Spleen (tissue), 7 donors: Measurements from ENCODE around the gene MOB1B.

Experiments used
- POLR2A ChIP-seq, 3 donors: fragments of 450-650 bp; IDR thresholded peaks; one replicate each; pipeline ENCODE4 v1.5.1; 2017; ENCODE audit warnings: antibody characterized with exemption in 3 of 3, mild to moderate bottlenecking in 1 of 3
- POLR2AphosphoS5 ChIP-seq, 3 donors: sonication (generic); formaldehyde crosslinking; IDR thresholded peaks; one replicate each; pipeline ENCODE4 v1.5.1; 2017; ENCODE audit warnings: antibody characterized with exemption in 3 of 3
- TF ChIP-seq, protein P1 (sequence below), 11 experiments: fragments of 200-600 bp in 7 of 11; fragments of 450-650 bp in 4 of 11; sonication (generic) in 4 of 11; IDR thresholded peaks in 8 of 11; conservative IDR thresholded peaks in 3 of 11; 1 replicate in 7 of 11; 2 replicates in 4 of 11; pipeline versions ENCODE4 v1.4.0 to v1.8.0; 2016 to 2021; ENCODE audit warnings: antibody characterized with exemption in 11 of 11, inconsistent platforms in 4 of 11, mild to moderate bottlenecking in 1 of 11
- donor health status: DM: no; HTN: no; CAD: no; lungs with moderate emphysema.
- donor health status: DM: no; HTN: no; CAD: no.
- donor health status: DM: no; HTN: no; CAD: no.

DNA sequence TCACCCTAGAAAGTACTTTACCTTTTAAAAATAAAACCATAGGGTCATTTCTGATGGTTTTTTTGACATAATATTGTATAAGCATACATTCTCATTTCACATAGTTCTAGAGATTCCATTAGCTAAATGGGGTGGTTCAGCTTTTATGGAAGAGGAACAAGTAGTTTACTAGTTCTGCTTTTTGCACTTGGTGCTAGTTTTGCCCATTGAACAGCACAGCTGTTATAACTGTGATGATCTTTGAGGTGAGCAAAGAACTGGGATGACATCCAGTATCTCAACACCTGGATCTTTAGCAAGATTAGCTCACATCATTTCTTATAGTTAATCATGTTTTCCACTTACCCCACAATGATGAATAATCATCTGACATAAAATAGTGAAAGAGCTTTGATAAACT, 40.9 kb downstream of the MOB1B start:
- TF ChIP-seq, protein P1, sequence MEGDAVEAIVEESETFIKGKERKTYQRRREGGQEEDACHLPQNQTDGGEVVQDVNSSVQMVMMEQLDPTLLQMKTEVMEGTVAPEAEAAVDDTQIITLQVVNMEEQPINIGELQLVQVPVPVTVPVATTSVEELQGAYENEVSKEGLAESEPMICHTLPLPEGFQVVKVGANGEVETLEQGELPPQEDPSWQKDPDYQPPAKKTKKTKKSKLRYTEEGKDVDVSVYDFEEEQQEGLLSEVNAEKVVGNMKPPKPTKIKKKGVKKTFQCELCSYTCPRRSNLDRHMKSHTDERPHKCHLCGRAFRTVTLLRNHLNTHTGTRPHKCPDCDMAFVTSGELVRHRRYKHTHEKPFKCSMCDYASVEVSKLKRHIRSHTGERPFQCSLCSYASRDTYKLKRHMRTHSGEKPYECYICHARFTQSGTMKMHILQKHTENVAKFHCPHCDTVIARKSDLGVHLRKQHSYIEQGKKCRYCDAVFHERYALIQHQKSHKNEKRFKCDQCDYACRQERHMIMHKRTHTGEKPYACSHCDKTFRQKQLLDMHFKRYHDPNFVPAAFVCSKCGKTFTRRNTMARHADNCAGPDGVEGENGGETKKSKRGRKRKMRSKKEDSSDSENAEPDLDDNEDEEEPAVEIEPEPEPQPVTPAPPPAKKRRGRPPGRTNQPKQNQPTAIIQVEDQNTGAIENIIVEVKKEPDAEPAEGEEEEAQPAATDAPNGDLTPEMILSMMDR (IDR thresholded peaks at IDR 0.05 in 8 of 11, conservative IDR thresholded peaks at IDR 0.05 in 3 of 11) = no peak
- no peak for TF ChIP-seq POLR2A (IDR thresholded peaks at IDR 0.05)
- no peak for TF ChIP-seq POLR2AphosphoS5 (IDR thresholded peaks at IDR 0.05)
